PC-9 (cell line): ENCODE data around the gene COL20A1.

Experiments
- EZH2 ChIP-seq: fragments of 200-600 bp; sonication (generic); IDR thresholded peaks from 2 replicates; pipeline ENCODE4 v1.8.0; 2017; ENCODE audit warnings: antibody characterized with exemption, low read depth
- TF ChIP-seq, protein P1 (sequence below): fragments of 200-600 bp; sonication (generic); conservative IDR thresholded peaks from 2 replicates; pipeline ENCODE4 v1.6.1; 2017; ENCODE audit warnings: mixed run types, antibody characterized with exemption, mild to moderate bottlenecking, moderate library complexity

- TF ChIP-seq EZH2 = no peak
- TF ChIP-seq, protein P1, sequence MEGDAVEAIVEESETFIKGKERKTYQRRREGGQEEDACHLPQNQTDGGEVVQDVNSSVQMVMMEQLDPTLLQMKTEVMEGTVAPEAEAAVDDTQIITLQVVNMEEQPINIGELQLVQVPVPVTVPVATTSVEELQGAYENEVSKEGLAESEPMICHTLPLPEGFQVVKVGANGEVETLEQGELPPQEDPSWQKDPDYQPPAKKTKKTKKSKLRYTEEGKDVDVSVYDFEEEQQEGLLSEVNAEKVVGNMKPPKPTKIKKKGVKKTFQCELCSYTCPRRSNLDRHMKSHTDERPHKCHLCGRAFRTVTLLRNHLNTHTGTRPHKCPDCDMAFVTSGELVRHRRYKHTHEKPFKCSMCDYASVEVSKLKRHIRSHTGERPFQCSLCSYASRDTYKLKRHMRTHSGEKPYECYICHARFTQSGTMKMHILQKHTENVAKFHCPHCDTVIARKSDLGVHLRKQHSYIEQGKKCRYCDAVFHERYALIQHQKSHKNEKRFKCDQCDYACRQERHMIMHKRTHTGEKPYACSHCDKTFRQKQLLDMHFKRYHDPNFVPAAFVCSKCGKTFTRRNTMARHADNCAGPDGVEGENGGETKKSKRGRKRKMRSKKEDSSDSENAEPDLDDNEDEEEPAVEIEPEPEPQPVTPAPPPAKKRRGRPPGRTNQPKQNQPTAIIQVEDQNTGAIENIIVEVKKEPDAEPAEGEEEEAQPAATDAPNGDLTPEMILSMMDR = no peak
Observed at GRCh38 chr20:63367446-63368055, 74.6 kb downstream of the COL20A1 start.
